Measurements from ENCODE around the gene NUSAP1. TPM values are rescaled to one million over a fixed set of nuclear protein-coding genes. Genes with fewer than 3 reads are reported as not detected.
"Not testable (repeated sequence)": the region's sequence is repeated elsewhere in the genome, so short reads cannot be mapped to it uniquely, and the experiment has no call there.

NUSAP1 gene
- total RNA-seq, result 10 to 100 TPM in 1 of 2 donors, 1 to 10 TPM in 1; 7.8 to 16.3 TPM
- 0.23 to 0.98 reads per million in 2 donors for total RNA-seq

- peak within 1 kb of the TSS; percentile 98 for H3K4me3 Mint-ChIP-seq
- peak within 1 kb of the TSS; percentile 94 for H3K27ac Mint-ChIP-seq
- peak; percentile 95 for ATAC-seq
- peaks cover 2% of the 10 kb centered on the region for H3K36me3 Mint-ChIP-seq (ENCODE audit: low read depth)
- no peaks in the 10 kb centered on the region for H3K9me3 ChIP-seq (ENCODE audit: control insufficient read depth, low read length, poor library complexity, severe bottlenecking)
- peak; percentile 93 to 97 (median 94) for DNase-seq
- peaks cover 17% of the 10 kb centered on the region for H3K4me1 Mint-ChIP-seq
- no peaks in the 10 kb centered on the region for H3K27me3 Mint-ChIP-seq
These were observed at the start of gene NUSAP1, which contains the start of gene OIP5 for GRCh38 chr15:41332194-41333025. Gene NUSAP1 (plus strand): TSS chr15:41332881. CDS start chr15:41332958, 77 bp downstream. Gene OIP5 (minus strand): TSS chr15:41332591. CDS start chr15:41332561, 30 bp downstream.

- H3K4me1 Mint-ChIP-seq, result peaks cover 26% of the 10 kb centered on the region
- H3K4me3 Mint-ChIP-seq, result peak overlapping the region; percentile 98
- H3K9me3 ChIP-seq (ENCODE audit: control insufficient read depth, low read length, poor library complexity, severe bottlenecking); DNase-seq; H3K27me3 Mint-ChIP-seq; ATAC-seq: not testable (repeated sequence)
- peaks cover 17% of the 10 kb centered on the region for H3K36me3 Mint-ChIP-seq (ENCODE audit: low read depth)
- H3K27ac Mint-ChIP-seq, result peak overlapping the region; percentile 98
These were observed 49.6 kb upstream of the NUSAP1 start for GRCh38 chr15:41282980-41283652.

- H3K27ac Mint-ChIP-seq, result peak overlapping the region; percentile 98
- no peaks in the 10 kb centered on the region for H3K9me3 ChIP-seq (ENCODE audit: control insufficient read depth, low read length, poor library complexity, severe bottlenecking)
- DNase-seq, result peak; percentile 95 to 96 (median 95)
- peak; percentile 95 for ATAC-seq
- peaks cover 17% of the 10 kb centered on the region for H3K36me3 Mint-ChIP-seq (ENCODE audit: low read depth)
- H3K4me1 Mint-ChIP-seq, result peaks cover 28% of the 10 kb centered on the region
- no peaks in the 10 kb centered on the region for H3K27me3 Mint-ChIP-seq
- H3K4me3 Mint-ChIP-seq, result peak overlapping the region; percentile 98
These were observed 48.8 kb upstream of the NUSAP1 start for GRCh38 chr15:41283653-41284426.

- Mint-ChIP-seq H3K27me3 (no peaks in the 10 kb centered on the region), H3K27ac (peak overlapping the region; percentile 98), H3K4me1 (peaks cover 29% of the 10 kb centered on the region), H3K4me3 (peak overlapping the region; percentile 98), H3K36me3 (ENCODE audit: low read depth) (peaks cover 14% of the 10 kb centered on the region)
- DNase-seq (no peak), ATAC-seq (no peak)
- no peaks in the 10 kb centered on the region for H3K9me3 ChIP-seq (ENCODE audit: control insufficient read depth, low read length, poor library complexity, severe bottlenecking)
These were observed 48.1 kb upstream of the NUSAP1 start for GRCh38 chr15:41284427-41285177.

GRCh38 chr15:41285285-41285684 is 47.4 kb upstream of the NUSAP1 start:
- H3K9me3 ChIP-seq (ENCODE audit: control insufficient read depth, low read length, poor library complexity, severe bottlenecking), result no peaks in the 10 kb centered on the region
- H3K36me3 Mint-ChIP-seq (ENCODE audit: low read depth), result peaks cover 11% of the 10 kb centered on the region
- ATAC-seq (no peak), DNase-seq (no peak)
- H3K27me3 Mint-ChIP-seq, result no peaks in the 10 kb centered on the region
- peaks cover 29% of the 10 kb centered on the region for H3K4me1 Mint-ChIP-seq
- H3K27ac Mint-ChIP-seq, result peak overlapping the region; percentile 98
- H3K4me3 Mint-ChIP-seq, result peak overlapping the region; percentile 98

- H3K27me3 Mint-ChIP-seq, result no peaks in the 10 kb centered on the region
- H3K9me3 ChIP-seq (ENCODE audit: control insufficient read depth, low read length, poor library complexity, severe bottlenecking), result no peaks in the 10 kb centered on the region
- H3K27ac Mint-ChIP-seq, result no peak overlapping the region
- no peak overlapping the region for H3K4me3 Mint-ChIP-seq
- peaks cover 29% of the 10 kb centered on the region for H3K4me1 Mint-ChIP-seq
- no peak for DNase-seq
- peaks cover 11% of the 10 kb centered on the region for H3K36me3 Mint-ChIP-seq (ENCODE audit: low read depth)
- no peak for ATAC-seq
These were observed 45.9 kb upstream of the NUSAP1 start for GRCh38 chr15:41286665-41287333.

- Mint-ChIP-seq H3K36me3 (ENCODE audit: low read depth) (peaks cover 11% of the 10 kb centered on the region), H3K4me3 (peak overlapping the region; percentile 63), H3K4me1 (peaks cover 25% of the 10 kb centered on the region), H3K27me3 (no peaks in the 10 kb centered on the region), H3K27ac (no peak overlapping the region)
- no peak for DNase-seq
- ATAC-seq, result no peak
- H3K9me3 ChIP-seq (ENCODE audit: control insufficient read depth, low read length, poor library complexity, severe bottlenecking), result no peaks in the 10 kb centered on the region
These were observed 44.2 kb upstream of the NUSAP1 start for GRCh38 chr15:41288464-41288863.

GRCh38 chr15:41289953-41290352 is 42.7 kb upstream of the NUSAP1 start:
- DNase-seq (no peak), ATAC-seq (no peak)
- Mint-ChIP-seq H3K27ac (peak overlapping the region; percentile 6), H3K27me3 (no peaks in the 10 kb centered on the region), H3K36me3 (ENCODE audit: low read depth) (peaks cover 4% of the 10 kb centered on the region), H3K4me3 (no peak overlapping the region), H3K4me1 (peaks cover 22% of the 10 kb centered on the region)
- H3K9me3 ChIP-seq (ENCODE audit: control insufficient read depth, low read length, poor library complexity, severe bottlenecking), result no peaks in the 10 kb centered on the region

GRCh38 chr15:41291065-41291631 is 41.5 kb upstream of the NUSAP1 start:
- Mint-ChIP-seq H3K27me3 (no peaks in the 10 kb centered on the region), H3K36me3 (ENCODE audit: low read depth) (peaks cover 2% of the 10 kb centered on the region), H3K4me1 (peaks cover 18% of the 10 kb centered on the region), H3K27ac (peak overlapping the region; percentile 29), H3K4me3 (no peak overlapping the region)
- H3K9me3 ChIP-seq (ENCODE audit: control insufficient read depth, low read length, poor library complexity, severe bottlenecking), result no peaks in the 10 kb centered on the region
- DNase-seq, result no peak
- peak; percentile 73 for ATAC-seq

- Mint-ChIP-seq H3K4me3 (no peak overlapping the region), H3K27me3 (no peaks in the 10 kb centered on the region), H3K27ac (peak overlapping the region; percentile 29), H3K36me3 (ENCODE audit: low read depth) (no peaks in the 10 kb centered on the region), H3K4me1 (peaks cover 14% of the 10 kb centered on the region)
- ATAC-seq (no peak), DNase-seq (no peak)
- H3K9me3 ChIP-seq (ENCODE audit: control insufficient read depth, low read length, poor library complexity, severe bottlenecking), result no peaks in the 10 kb centered on the region
These were observed 40.2 kb upstream of the NUSAP1 start for GRCh38 chr15:41292521-41292920.

GRCh38 chr15:41301139-41301538 is 31.5 kb upstream of the NUSAP1 start:
- Mint-ChIP-seq H3K27ac (peak overlapping the region; percentile 49), H3K4me1 (peaks cover 15% of the 10 kb centered on the region)
- H3K27me3 Mint-ChIP-seq; DNase-seq; H3K4me3 Mint-ChIP-seq; ATAC-seq; H3K36me3 Mint-ChIP-seq (ENCODE audit: low read depth); H3K9me3 ChIP-seq (ENCODE audit: control insufficient read depth, low read length, poor library complexity, severe bottlenecking): not testable (repeated sequence)

- no peaks in the 10 kb centered on the region for H3K27me3 Mint-ChIP-seq
- H3K4me3 Mint-ChIP-seq, result no peak overlapping the region
- H3K27ac Mint-ChIP-seq, result no peak overlapping the region
- H3K36me3 Mint-ChIP-seq (ENCODE audit: low read depth), result peaks cover 4% of the 10 kb centered on the region
- ATAC-seq, result no peak
- H3K9me3 ChIP-seq (ENCODE audit: control insufficient read depth, low read length, poor library complexity, severe bottlenecking), result no peaks in the 10 kb centered on the region
- H3K4me1 Mint-ChIP-seq, result peaks cover 15% of the 10 kb centered on the region
- DNase-seq, result no peak
These were observed 31.1 kb upstream of the NUSAP1 start for GRCh38 chr15:41301587-41301986.
